Right hindlimb (tissue), 1 donor: ENCODE results near the gene GADD45B.
A peak's percentile ranks its signal among the peaks of the same experiment; 100 is the strongest.
"Not testable (repeated sequence)": the region's sequence is repeated elsewhere in the genome, so short reads cannot be mapped to it uniquely, and the experiment has no call there.

Source experiments
- DNase-seq: peaks from one replicate; pipeline ENCODE4 v3.0.0-alpha.2; 2018

GADD45B gene

DNA sequence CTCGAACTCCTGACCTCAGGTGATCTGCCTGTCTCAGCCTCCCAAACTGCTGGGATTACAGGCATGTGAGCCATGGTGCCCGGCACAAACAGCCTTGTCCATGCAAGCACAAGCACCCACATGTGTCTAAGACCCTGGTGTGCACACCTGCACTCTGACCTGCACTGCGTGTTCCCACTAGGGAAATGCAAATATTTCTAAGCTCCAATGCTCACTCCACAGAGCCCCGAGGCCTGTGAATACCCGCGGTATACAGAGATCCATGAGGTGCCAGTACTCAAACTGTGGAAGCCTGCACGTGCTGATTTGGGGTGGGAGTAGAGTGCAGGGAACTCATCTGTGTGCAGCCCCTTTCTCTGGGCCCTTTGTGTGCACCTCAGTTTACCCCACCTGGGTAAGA lies 14.7 kb downstream of the GADD45B start:
- DNase-seq = no peak

DNA sequence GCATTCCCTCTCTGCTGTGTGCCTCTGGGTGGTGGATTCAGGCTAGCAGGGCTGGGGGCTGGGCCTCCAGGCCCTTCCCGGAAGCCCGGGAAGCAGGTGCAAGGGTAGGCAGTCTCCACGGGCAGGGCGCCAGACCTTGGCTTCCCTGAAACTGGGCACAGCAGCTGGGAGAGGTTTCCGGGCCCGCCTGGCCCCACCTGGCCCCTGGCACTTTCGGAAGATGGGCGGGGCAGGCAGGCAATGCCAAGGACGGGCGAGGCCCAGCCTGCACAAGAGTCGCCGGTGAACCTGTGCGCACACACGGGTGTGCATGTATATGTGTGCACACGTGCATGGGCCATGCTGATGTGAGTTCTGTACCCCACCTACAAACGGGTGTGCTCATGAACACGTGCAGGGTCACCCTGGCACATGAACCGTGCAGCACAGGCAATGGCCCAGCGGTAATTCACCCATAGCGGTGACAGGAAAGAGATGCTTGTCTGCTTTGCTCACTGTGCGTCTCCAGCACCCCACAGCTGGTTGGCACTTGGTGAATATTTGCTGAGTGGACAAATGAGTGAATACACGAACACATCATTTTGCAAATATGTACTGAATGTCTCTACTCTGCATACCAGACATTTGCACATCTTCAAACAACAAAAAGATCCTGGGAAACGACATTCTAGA lies 15.3 kb downstream of the GADD45B start:
- DNase-seq = peak; percentile 60

DNA sequence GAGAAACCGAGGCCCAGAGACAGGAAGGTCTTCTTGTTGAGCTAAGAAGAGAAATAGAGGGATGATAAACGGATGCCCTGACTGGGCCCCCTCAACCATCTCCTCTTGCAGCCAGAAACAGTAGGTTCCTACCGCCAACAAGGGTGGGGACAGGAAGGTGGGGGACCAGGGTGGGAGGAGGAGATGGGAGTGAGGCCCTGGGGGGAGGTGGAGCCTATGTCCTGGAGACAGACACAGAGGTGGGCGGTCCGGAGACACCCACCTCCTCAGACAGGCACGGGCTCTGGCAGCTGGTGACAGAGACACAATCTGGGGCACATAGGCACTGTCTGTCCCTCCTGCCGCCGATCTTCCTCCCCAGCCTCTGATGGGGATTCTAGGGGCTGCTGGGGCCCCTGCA lies 16.9 kb downstream of the GADD45B start:
- DNase-seq = no peak

GRCh38 chr19:2493448-2493847 lies 17.5 kb downstream of the GADD45B start:
- not testable (repeated sequence) for DNase-seq

- DNase-seq = peak; percentile 42
Measured at GRCh38 chr19:2494084-2494446, 18.1 kb downstream of the GADD45B start.

GRCh38 chr19:2494447-2495129 lies 18.7 kb downstream of the GADD45B start:
- DNase-seq = peak; percentile 86

GRCh38 chr19:2495130-2495641 lies 19.3 kb downstream of the GADD45B start:
- DNase-seq = peak; percentile 87

DNA sequence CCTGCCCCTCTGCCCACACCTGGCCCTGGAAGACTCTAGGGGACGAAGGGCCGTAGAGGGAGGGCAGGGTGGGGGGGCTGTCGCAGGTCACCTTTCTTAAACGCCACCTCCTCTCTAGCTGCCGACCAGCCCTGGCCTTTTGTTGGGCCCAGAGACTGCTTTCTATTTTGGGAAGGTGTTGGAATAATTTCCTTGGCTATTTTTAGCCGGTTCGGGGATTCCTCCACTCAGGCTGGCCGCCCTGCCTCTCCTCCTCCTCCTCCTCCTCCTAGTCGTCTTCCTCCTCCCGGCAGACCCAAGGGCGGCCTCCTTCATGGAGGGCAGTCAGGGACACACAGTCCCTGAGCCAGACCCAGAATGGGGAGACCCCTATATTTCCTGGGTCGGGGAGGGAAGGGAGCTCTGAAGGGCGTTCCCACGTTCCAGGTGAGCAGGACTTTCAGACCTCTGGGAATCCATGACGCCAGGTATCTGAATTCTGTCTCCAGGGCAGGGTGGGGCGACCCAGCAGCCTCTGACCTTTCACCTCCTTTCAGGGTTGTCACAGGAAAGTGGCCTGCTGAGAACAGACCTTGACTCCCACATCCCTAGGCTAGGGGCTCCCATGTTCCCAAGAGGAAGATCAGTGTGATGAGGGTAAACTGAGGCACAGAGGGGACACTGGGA lies 19.9 kb downstream of the GADD45B start:
- no peak for DNase-seq

GRCh38 chr19:2497186-2497585 lies 21.3 kb downstream of the GADD45B start:
- no peak for DNase-seq

DNA sequence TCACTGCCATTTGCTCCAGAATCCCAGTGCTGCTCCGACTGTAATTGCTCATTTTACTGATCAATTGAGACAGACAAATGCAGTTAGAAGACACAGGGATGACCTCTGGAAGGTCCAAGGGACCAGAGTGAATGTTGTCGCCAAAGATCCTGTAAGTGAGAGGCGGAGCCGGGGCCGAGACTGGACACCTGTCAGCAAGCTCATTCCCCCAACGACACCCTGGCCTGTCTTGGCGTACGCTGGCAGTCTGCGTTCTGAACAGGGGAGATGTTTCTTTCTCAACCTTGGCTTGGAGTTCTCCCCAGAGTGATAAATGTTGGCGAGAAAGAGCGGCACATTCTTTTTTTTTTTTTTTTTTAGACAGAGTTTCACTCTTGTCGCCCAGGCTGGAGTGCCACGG lies 24.2 kb downstream of the GADD45B start:
- DNase-seq = no peak

- DNase-seq = peak; percentile 55
Measured at GRCh38 chr19:2500841-2501261, 24.9 kb downstream of the GADD45B start.

- DNase-seq = no peak
Measured at GRCh38 chr19:2503521-2504109, 27.7 kb downstream of the GADD45B start.

DNA sequence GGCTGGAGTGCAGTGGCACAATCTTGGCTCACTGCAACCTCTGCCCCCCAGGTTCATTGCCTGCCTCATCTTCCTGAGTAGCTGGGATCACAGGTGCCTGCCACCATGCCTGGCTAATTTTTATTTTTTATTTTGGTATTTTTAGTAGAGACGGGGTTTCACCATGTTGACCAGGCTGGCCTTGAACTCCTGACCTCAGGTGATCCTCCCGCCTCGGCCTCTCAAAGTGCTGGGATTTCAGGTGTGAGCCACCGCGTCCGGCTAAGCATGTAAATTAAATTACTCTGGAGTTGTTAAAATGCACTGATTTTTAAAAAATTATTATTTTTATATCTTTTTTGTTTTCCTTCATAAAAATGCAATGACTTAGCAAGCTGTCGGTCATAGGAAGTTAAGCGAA lies 30.7 kb downstream of the GADD45B start:
- DNase-seq = not testable (repeated sequence)

DNA sequence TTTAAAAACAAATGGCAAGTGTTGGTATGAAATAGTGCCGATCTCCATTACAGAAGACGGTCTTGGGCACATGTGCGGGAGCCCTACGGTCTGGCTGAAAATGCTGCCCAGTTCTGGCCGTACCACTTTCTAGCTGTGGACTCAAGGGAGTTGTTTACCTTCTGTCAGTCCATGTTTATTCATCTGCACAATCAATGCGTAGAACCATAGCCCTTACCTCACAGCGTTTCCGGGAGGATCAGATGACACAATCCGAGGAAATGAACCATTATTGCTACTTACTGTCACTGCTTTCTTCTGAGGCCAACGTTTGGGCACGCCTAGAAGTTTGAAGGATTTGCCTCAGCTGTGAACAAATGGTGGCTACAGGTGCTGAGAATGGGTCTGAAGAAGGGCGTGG lies 31.2 kb downstream of the GADD45B start:
- DNase-seq = no peak

GRCh38 chr19:2509096-2509495 lies 33.2 kb downstream of the GADD45B start:
- no peak for DNase-seq

- DNase-seq = no peak
Measured at GRCh38 chr19:2511570-2511969, 35.6 kb downstream of the GADD45B start.

- no peak for DNase-seq
Measured at GRCh38 chr19:2511991-2512390, 36.1 kb downstream of the GADD45B start.

- no peak for DNase-seq
Measured at GRCh38 chr19:2512523-2513431, 36.9 kb downstream of the GADD45B start.

DNA sequence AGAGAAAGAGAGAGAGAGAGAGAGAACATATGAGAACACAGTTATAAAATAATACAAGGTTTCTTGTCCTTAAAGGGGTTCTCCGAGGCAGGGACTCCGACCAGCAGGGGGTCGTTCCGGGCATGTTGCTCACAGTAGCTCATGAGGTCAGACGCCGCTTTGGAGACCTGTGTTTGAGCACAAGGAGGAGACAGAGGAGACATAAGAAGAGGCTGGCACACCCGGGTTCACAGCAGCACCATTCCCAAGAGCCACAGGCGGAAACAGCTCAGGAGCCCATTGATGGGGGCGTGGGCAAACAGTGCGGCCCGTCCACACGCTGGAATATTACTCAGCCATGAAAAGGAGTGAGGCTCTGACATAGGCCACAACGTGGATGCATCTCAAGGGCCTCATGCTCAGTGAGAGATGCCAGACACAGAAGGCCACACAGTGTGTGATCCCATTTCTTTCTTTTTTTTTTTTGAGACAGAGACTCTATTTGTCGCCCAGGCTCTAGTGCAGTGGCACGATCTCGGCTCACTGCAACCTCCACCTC lies 39.1 kb downstream of the GADD45B start:
- no peak for DNase-seq

DNA sequence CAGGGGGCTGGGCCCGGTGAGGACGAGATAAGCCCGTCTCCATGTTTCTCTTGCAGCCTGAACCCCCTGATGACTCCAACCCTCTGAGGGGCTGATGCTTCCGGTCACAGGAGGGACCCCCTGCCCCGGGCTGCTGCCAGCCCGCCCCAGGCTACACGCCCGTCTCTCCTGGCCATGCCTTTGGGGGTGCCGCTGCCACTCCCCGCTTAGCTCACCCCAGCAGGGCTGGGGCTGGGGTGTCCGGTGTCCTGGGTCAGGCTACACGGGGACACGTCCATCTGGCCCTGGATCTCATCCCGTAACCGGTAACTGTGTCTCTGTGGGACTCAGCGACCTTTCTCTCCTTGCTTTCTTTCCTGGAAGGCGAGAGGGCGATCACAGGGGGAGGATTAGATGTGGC lies 40.8 kb downstream of the GADD45B start:
- DNase-seq = no peak

- no peak for DNase-seq
Measured at GRCh38 chr19:2517881-2518601, 42.1 kb downstream of the GADD45B start.
